GM19455 (cell line): ENCODE data around the gene AGXT.

Source experiments
- ATAC-seq: cut with Tn5 transposase; IDR thresholded peaks from one replicate; pipeline ENCODE4 v1.9.1; 2021; ENCODE audit not compliant: unreplicated experiment

The AGXT gene

DNA sequence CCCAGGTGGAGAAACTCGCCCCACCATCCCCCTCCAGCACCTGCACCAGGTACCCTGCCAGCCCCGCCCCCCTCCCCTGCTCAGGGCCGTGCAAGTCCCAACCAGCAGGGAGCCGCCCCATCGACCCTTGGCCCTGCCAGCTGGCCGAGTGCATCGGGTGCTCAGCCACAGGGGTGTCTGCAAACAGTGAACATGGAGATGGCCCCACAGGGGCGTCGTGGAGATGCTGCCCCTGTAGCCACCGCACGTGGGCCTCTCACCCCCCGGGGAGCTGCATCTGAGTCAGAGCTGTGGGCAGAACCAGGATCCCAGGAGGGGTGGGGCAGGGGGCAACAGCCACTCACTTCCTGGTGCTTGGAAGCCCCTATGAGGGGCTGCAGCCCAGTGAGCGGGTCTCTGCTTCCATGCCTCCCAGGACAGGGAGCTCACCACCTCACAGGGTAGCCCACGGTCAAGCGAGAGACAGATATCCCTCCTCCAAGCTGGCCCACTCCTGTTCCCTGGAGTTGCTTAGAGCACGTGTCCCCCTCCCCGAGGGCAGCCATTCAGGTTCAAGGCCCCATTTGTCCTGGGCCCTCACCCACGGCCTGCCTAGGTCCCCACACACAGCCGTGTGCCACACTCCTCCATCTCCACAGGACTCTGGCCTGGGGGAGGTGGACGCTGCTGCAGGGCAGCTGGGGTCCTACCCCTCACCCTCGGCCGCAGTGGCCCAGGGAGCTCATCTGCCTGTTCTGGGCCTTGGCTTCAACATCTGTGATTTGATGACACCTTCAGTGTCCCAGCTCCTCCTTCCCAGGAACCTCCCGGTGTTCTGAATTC is 28.5 kb downstream of the AGXT start:
- ATAC-seq, result no peak

DNA sequence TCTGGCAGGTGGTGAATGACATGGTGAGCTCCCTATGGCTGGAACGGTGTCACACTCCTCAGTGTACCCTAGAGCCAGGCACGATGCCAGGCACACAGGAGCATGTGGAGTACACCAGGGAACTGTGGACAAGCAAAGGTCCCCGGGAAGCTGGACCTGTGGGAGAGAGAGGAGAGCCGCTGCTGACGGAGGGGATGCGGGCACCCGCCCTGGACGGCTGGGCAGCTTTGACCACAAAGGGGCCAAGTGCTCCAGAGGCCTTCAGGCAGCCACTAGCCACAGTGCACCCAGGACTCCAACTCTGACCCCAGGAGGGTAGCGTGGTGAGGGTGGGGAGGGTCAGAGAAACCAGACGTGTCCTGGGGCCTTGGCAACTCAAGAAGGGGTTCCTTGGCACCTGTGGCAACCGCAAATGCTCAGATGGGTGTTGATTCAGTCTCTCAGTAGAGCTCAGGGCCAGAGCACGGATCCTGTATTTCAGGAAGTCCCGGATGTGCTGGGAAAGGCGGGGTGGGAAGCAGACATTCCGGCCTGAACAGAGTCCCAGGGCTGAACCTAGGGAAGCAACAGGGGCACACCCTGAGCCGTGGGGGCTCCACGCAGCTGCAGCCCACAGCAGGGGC is 29.6 kb downstream of the AGXT start:
- no peak for ATAC-seq

DNA sequence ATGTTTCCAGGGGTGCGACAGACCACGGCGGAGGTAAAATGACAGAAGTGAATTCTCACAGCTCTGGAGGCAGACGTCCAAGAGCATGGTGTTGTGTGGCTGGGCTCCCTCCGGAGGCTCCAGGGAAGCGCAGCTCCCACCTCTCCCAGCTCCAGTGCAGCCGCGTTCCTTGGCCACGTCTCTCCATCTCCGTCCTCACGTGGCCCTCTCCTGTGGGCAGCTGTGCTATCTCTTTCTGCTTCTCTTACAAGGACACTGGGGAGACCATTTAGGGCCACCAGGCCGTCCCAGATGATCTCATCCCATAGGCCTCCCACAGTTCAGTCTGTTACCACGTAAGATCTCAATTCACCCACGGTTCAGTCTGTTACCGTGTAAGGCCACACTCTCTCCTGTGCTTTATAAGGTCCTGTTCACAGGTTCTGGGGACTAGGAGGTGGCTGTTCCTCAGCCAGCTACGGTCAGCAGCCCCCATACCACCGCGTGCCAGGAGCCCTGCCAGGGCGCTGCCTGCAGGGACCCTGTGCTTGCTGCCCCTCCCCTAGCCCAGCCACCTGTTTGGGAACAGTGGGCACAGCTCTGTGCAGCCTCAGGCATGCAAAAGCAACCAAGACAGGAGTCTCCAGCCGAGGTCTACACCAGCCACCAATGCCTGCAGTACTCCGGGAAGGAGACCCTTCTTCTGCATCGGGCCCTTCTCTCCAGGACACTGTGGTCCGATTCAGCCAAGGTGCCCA is 30.3 kb downstream of the AGXT start:
- ATAC-seq, result no peak

DNA sequence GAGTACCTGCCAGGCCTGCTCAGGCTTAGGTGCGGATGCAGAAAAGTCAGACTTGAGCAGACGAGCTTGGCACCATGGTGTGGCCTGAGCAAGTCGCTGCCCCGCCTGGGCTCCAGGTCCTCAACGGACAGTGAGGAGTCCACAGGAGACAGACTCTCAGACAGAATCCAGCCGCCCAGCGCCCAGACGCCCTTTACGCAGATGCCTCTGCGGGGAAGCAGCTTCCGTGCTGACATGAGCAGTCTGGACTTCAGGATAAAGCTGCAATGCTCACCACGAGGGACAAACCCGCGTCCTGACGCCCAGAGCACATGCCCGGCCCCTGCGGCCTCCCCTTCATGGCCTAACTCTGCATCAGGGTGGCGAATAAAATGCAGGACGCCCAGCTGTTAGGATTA is 30.8 kb downstream of the AGXT start:
- ATAC-seq, result no peak

DNA sequence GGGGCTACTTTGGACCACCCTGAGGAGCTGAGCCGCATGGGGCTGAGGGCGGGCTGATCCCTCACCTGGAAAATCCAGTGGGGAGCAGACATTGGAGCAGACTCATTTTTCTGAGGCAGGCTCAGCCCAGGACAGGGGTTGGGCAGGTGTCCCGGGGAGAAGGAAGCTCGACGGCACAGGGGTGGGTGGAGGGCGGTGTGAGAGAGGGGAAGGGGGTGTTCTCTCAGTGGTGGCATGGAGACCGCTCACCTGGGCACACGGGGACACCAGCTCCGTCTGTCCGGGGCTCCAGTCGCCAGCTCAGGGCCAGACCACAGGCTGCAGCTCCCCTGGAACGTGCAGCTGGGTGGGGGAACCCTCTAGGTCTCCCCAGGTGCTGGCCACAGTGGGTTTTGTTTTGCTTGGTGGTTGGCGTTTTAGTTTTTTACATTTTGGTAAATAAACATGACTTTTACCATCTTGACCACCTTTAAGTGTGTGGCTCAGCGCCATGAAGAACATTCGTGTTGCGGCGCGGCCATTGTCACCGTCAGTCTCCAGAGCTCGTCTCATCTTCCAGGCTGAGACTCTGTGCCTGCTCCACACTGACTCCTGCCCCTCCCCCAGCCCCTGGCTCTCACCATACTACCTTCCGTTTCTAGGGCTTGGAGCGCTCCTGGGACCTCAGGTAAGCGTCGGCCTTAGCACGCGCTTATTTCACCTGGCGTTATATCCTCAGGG is 31.7 kb downstream of the AGXT start:
- ATAC-seq, result no peak

DNA sequence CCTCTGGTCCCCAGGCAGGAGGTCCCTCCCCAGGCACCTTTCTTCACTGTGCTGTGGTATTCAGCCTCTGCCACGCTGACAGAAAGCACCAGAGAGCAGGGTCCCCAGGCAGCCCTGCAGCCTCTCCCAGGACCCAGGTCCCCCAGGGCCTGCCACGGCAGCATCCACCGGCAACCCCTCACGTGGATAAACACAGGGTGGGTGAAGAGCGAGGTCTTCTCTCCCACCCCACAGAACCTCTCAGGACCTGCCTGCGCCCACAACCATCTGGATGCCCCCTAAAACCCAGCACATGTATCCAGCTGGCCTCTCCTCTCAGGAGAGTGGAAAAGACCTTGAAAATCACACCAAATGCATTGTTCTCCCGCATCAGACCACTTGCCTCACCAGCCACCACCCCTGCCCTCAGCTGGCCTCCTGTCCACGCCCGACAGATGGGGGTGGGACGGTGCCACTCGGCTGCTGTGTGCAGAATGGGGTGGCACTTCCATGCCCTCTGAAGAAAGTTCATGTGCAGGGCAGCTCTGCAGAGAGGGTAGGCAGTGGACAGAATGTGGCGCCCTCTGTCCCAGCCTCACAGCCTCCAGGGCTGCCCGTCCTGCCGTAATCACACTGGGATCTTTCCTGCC is 33.5 kb downstream of the AGXT start:
- no peak for ATAC-seq

DNA sequence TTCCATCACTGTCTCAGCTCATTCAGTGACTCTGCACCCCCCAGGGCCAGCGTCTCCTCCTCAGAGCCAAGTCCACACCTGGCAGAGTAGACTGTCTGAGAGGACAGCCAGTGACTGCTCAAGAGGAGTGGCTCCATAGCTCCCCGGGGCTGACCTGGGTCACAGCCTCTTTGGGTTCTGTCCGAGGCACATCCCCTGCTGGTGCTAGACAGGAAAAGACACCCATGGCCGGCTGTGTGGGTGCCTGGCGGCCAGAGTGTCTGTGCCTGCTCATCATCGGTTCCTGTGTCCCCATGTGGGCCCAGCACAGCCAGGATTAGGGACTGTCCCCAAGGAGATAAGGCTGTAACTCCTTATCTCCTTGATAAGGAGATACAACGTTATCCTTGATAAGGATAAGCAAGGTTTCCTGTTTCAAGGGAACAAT is 34.0 kb downstream of the AGXT start:
- no peak for ATAC-seq

DNA sequence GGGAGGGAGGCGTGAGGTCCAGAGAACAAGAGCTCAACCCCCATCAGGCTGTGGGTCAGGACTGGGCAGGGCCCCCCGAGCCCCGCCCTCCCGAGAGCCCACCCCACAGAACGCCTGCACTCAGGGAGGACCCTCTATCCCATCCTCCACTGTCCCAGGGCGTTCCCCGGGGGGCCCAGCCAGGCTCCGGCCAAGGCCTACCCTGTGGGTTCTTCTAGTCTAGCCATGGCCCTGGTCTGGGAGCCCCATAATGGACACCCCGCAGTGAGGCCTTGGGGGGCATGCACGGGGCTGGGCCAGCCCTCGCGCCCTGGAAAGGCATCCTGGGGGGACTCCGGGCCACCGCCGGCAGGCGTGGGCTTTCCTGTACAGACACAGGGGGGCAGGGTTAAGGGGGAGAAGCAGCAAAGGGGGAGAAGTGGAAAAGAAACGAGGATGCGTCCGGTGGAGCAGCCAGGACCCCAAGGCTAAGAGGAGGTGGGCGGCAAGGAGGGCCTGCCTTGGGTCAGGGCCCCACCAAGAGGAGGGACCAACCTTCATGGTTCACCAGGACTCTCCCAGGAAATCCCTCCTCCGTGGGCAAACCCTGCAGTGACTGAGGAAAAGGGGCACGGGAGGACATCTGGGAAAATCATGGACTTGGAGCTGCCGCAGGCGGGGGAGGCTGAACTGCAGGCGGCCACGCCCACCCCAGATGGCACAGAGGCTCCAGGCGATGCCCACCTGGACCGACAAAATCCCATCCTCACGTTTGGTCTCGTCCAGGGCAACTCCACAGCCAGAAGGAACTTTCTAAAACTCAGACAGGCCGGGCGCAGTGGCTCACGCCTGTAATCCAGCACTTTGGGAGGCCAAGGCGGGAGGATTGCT is 34.8 kb downstream of the AGXT start:
- no peak for ATAC-seq

DNA sequence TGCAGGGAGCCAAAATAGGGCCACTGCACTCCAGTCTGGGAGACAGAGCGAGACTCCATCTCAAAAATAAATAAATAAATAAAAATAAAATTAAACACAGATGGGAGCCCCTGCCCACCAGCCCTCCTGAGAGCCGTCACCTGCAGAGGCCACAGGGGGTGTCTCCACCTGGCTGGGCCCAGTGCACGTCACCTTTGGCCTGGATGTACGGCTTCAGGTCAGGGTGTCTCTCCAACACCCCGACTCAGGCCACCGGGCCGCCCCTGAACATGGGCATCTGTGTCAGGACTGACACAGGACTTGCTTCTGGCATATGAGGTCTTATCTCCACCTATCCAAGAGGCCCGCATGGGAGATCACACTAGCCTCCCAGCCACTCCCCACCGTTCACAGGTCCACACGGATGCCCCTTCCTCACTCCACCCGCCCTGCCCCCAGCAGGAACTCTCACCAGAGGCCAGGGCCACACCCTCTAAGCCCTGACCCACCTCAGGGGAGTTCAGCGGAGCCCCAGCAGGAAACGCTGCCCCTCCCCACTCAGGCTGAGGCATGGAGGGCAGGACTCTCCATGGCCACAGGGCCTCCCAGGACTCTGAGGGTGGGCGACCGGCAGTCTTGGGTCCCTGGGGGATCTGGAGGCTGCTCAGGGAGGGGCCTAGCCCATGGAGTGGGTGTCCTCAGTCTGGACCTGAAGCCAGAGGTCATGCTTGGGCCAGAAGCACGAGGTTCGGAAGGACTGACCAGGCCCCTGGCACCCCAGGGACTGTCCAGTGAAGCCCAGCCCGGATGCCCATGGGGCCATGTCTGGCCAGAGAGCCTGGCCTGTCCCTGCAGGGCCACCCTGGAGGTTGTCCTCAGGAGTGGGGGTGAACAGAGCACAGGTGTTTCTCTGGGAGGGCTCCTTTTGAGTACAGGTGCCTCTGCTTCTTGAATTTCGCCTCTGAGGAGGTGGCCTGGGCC is 35.9 kb downstream of the AGXT start:
- ATAC-seq, result no peak

DNA sequence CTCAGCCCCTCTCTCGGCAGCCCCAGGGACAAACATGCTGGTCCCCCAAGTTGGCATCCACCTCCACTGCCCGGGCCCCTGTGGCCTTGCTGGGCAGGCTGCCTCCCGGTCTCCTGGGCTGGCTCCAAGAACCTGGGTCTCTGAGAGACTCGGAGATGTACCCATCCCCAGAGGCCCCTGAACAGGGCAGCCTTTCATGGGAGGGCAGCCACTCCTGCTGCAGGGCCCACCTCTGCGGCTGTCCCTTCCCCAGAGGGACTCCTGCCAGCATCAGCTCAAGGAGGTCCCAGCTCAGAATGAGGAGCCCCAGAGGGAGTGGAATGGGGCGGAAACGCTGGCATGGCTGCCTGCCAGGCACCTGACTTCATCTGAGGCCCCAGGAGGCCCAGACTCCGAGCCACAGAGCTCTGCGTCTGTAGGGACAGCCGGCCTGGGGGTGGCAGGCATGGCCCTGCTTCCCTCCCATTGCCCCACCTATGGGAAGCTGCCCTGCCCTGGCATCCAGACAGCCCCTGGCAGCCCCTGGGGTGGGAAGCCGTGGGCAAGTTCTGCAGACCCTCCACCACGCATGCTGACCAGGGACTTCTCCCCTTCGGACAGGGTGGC is 36.7 kb downstream of the AGXT start:
- ATAC-seq, result no peak

DNA sequence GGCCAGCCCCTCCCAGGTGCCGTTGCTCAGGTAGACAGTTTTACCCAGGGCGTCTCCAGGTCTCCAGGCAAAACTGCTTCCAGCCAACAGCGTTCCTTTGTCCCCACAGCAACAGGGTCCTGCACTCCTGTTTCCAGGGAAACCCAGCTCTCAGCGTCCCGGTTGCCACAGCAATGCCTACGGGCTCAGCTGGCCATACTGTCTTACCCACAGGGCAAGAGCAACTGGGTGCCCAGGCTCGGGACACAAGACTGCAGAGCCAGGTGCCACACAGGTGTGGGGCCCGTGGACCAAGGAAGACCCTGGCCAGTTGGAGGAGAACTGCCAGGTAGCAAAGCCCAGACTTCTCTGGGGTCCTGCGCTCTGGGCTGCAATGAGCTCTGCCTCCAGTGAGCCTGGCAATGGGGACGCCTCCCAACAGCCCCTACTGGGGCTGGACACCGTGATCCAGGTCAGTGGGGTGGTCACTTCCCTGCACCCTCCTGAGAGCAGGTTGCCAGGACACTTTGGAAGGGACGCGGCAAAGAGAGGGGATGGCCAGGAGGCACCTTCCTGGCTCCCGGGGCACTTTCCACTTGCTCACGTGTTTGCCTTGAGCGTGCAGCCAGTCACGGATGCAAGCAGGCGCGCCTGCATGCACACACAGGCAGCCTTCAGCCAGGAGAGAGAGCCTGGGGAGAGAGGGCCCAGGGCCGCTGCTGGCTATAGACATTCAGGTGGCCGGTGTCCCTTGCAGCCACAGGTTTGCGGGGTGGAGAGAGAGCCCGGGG is 37.7 kb downstream of the AGXT start, which contains the start of gene CROCC2:
Gene CROCC2 (plus strand): TSS at position 196 of the 770 bp plus-strand sequence. CDS start 178 bp downstream, at position 374.
- ATAC-seq, result no peak

DNA sequence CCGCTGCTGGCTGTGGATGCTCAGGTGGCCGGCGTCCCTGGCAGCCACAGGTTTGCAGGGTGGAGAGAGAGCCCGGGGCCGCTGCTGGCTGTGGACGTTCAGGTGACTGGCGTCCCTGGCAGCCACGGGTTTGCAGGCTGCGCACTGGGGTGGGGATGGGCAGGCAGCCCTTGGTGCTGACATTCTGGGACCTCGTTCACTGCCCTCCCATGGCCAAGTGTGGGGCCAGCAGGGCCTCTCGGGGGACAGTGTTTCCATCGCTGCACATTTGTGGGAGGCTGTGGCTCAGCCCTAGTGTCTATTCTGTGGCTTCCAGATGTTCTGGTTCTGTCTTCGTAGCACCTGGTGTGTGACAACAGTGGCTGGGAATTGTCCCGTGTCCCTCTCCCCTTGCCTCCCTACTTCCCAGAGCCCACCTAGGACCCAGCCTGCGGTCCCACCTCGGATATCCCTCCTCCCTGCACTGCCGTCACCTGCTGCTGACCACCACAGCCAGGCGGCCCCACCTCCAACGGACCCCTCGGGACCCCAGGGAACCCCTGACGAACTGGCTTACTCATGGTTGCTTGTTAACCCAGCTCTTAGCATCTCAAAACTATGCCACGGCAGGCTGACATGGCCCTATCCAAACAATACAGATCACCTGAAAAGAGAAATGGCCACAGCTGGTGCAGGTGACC is 38.4 kb downstream of the AGXT start:
- ATAC-seq, result no peak

DNA sequence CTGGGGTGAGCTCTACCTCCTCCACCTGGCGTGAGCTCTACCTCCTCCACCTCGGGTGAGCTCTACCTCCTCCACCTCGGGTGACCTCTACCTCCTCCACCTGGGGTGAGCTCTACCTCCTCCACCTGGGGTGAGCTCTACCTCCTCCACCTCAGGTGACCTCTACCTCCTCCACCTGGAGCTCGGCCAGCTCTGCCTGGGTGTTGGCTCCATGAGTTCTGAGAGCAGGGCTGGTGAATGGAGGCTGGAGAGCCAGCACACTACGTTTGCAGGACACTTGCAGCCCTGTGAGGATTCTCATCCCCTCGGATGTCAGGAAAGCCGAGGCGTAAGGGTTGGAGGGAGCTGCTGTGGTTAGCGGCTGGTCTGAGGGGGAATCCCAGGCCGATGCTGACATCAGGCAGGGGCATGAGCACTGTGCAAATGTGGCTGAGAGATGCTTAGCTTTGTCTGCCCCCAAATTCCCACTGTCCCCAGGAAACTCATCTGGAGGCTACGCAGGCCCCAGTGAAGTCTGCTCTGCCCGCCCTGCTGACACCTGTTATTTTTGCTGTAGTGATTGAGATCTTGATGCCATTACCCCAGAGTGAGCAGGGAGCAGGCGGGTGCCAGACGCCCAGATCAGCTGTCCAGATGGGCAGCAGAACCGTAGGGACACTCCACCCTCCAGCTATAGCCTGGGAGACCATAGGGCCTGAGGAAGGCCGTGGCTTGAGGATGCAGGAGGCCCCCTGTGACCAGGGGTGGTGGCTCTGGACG is 40.8 kb downstream of the AGXT start:
- ATAC-seq, result no peak

DNA sequence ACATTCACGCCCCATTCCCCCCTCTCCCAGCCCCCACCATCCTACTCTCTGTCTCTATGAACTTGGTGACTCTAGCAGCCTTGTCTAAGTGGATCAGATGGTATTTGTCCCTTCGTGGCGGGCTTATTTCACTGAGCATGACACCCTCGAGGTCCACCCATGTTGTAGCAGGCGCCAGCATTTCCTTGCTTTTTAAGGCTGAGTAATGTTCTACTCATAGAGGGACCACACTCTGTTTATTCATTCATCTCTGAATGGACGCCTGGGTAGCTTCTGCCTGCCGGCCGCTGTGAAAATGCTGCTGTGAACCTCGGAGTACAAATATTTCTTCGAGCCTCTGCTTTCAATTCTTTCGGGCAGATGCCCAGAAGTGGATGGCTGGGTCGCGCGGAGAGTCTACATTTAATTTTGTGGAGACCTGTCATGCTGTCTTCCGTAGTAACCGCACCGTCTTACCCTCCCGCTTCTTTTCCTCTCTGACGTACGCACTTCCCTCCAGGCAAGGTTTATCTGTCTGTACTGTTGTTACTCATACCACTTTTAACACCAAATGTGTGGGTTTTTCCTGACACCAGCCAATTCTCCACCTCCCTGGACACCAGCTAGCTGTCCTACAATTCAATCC is 43.1 kb downstream of the AGXT start:
- no peak for ATAC-seq

DNA sequence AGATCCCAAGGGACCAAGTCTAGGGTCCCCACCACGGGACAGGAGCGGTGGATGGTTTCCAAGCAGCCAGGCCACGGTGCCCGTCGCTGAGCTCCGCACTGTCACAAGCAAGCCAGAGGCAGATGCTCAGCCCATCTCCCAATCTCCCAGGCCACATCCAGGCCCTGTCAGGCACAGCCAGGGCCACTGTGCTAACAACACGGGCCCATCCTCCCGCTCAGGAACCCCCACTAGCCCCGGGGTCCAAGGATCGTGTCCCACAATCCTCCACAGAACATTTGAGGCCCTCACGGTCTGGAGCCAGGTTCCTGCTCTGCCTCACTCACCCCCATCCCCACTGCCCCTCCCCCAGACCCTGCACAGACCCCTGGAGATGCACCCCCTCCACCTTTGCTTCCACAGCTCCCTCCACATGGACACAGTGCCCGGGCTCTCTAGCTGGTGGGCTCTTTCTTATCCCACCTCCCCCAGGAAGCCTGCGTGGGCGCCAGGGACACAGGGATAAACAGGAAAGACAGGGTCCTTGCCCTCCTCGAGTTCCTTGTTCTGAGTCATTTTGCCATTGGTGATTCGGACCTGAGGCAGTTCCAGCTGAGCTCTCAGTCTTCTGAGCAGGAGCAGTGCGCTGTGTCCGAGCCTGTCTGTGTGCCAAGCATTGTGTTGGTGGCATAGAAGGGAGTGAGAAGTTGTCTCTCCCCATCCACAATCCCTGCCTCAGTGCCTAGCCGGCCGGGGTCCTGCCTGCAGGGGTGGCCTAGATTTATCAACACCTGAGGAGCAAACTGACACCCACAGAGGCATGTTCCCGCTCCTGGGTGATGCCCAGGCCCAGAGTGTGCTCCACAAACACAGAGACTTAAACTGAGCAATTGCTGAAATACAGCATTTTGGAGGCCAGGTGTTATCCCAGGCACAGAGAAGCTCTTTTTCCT is 44.5 kb downstream of the AGXT start:
- no peak for ATAC-seq
